GM19240 (cell line): ENCODE measurements around the gene TSPAN5.

Experiments used
- DNase-seq: peaks from one replicate; pipeline ENCODE4 v3.0.0; 2011; ENCODE audit warnings: low spot score; ENCODE audit not compliant: insufficient read length

The TSPAN5 gene

DNA sequence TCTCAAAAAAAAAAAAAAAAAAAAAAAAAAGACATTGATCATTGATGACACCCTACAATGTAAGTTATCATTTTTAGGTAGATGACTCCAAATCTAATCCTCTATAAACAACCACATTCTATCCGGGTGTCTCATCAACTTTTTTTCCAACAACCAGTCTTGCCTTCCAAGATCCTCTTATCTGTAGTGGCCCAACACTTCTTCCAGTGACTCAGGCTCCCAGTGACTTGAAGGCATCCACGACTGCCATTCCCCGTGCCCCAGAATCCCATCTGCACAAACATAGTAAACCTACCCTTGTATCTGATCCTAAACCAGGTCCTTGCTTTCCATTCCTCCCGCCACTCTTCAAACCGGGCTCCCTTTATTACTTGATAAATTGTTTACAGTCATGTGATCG lies 15.6 kb upstream of the TSPAN5 start:
- DNase-seq = no peak

DNA sequence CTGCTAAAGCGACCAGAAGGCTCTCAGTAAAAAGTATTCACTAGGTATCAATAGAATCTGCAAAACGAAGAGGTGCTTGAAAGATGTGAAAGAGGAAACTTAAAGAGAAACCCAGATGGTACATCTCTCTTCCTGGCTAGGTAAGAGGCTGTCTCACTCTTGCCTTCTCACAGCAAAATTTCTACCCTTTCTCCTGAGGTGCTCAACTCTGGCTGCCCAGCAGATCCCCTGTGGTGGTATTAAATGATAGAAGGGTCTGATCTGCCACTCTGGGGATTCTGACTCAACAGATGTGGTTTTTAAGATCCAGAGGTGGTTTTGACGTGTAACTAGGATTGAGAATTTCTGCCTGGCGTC lies 14.9 kb upstream of the TSPAN5 start:
- no peak for DNase-seq

DNA sequence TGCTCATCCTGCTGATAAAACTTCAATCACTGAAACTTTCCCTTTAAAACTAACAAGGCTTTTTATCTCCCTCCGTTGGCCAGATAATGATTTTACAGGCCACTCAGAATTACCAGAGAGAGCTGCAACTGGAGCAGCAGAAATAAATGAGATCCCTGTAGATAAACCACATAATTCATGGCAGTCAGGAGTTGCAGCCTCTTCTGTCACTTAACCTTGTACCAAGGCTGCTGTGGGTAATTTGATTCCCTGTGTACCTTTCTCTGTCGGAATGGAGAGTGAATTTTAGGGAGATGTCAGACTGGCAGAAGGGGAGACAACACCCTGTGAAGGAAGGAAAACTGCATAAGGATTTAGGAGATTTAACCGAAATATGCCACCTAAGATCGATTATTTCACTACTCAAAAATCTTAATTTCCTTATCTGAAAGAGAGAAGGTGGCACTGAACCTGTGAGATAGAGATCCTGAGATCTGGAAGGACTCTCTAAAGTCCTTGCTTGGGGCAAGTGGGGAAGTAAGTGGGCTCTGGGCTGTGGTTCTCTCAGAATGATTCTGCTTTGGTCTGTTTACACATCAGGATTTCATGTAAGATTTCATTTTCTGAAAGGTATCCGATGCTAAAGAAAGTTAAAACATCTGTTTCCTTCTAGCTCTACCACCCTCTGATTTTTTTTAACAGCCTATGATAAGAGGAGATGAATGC lies 14.3 kb upstream of the TSPAN5 start:
- DNase-seq = no peak

DNA sequence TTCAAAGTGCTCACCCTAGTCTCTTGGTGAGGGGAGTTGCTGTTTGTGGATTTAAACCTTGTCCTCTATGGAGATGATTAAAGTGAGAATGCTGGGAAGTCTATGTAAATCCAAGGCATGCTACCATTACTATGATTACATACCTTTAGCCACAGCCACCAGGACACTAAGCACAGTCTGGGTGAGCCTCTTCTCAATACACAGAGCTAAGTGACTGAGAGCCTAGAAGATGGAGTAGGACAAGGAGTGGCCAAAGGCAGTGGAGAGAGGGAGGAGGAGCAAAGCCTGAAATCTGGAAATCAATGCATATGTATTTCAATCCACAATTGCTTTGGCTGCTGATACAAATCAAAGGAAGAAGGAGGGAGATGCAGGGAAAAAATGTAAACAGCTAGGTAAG lies 12.7 kb upstream of the TSPAN5 start:
- no peak for DNase-seq

DNA sequence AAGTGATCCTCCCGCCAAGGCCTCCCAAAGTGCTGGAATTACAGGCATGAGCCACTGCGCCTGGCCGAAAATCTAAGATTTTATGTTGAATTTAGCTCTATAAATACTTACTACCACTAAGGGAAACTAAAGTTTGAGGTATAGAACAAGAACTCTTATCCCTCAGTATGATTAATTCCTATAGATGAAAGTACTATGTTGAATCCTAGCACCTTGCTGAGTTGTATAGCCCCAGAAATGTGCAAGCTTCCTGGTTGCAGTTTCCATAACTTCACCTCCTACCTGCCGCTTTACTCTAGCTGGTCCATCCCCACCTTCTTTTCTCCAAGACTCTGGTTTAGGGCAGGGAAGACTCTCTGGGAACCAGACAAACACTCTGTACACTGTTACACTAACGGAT lies 11.8 kb upstream of the TSPAN5 start:
- DNase-seq = no peak

DNA sequence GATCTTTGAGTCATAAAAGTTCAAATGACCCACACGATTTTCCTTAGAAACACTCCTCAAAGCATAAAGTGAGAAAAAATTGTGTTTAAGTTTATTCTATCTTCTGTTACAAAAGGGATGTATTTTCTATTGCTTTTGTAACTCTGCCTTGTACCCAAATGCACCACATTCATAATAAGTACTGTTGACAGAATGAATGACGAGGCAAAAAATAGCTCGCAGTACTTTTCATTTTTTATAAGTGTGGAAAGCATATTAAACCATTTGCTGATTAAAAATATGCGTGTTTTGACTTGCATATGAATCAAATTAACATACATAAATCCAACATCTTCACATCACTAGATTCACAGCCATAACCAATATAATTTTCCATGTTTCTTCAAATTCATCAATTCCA lies 11.2 kb upstream of the TSPAN5 start:
- no peak for DNase-seq

DNA sequence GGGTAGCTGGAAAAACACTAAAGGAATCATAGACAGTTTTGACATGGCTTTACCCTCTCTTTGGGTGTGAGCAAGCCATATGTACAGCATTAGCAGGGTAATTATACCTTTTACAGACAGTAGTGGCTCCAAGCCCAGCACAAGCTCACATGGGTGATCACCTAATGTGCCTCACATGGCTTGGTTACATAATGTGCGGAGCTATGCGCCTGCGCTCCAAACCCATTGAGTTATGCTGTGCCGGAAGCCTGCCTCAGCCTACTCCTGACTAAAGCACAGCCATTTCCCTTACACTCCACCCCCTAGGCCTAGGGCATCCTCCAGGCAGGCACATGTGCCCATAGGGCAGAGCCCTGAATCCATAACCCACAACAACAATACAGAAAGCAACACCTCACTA lies 6.5 kb upstream of the TSPAN5 start:
- DNase-seq = no peak

DNA sequence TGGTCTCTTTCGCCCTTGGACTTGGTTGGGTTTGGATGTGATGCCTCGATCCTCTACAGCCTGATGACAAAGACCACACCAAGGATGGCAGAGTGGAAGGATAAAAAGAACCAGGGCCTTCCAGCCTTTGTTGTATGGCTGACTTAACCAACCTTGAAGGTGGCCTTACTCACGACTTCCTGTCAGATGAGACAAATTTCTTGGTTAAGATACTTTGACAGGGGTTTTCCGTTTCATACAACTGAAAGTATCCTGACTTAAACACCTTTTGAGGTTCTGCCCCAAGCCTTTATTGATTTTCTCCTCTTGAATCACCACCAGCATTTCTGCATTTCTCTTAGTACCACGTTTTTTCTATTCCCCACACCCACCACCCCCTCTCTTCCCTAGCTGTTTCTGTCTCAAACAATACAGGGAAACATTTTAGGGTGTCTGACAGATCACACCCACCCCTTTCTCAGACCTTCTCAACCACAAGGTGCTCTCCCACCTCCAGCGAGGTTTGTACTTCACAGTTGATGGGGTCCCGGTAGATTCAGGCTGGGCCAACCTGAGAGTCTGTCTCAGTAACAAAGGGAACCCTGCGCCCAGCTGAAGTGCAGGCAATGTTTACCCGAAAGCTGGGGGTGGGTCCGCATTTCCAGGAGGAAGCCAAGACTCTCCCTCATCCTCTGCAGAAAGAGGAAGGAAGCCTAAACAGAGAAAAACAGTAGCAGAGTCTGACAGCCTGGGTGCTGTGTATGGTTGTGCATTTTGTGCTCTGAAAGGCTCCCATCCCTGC lies 5.0 kb upstream of the TSPAN5 start:
- DNase-seq = no peak

DNA sequence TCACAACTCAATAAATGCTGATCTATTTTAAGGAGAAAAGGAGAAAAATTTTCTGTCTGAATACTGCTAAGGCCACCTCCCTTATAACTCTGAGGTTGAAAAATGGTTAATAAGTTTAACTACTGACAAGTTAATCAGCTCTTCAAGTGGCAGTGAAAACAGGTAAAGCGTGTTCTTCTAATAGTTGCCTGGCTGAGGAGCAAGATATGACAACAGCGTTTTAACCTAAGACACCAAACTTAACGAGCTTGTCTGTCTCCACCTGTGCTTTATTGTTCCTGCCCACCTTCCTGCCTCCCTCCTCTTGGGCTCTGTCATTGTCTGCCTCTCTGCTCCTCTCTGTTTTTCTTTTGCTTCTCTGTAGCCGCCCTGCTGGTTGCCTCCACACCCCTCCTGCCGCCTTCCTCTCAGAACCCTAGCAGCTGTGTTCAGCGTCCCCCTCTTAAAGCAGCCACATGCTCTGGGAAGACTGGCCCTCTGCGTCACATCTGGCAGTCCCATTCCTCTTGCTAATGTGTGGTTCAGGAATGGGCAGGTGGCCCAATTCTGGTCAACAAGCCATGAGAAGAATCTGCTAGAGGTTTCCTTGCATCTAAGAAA lies 4.3 kb upstream of the TSPAN5 start:
- no peak for DNase-seq

DNA sequence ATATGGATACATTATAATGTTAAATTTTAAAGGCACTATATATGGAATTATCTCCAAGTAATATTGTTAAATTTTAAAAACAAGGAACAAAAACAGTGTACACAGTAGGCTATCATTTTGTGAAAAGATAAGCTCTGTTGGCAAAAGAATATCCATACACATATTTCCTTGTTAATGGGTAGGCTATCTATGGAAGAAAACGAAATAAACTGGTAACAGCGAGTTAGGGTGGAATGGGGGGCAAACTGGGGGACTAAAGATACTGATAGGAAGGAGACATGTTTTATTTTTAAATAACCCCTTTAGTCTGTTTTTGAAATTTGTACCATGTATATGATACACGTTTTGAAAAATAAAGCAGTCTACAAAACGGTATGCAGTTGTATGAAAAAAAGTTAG lies 3.6 kb upstream of the TSPAN5 start:
- DNase-seq = no peak

DNA sequence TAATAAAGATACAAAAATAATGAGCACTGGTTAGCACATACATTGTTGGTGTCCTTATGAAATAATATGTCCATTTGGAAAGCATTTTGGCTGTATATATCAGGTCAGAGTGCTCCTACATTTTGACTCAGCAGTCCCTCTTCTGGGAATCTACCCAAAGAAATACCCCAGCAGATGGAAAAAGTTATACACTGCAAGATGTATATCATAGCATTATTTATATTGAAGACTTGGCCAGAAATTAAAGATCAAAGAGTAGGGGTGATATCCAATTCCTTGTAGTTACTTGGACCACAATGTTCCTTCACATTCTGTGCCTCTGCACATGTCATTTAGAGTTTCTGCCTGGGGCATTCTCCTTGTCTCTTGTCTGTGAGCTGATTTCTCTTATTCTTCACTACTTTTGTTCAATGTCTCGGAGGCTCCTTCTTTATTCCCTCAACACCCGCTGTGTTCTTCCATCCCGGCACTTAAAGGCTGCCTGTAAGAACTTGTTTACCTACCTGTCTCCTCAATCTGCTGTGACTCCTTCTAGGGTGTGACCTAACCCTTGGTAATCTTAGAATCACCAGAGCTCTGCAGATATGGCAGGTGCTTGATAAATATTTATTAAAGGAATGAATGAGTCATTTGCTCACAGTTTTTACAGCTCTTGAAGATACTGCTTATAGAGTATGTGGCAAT lies 3.1 kb upstream of the TSPAN5 start:
- DNase-seq = no peak

DNA sequence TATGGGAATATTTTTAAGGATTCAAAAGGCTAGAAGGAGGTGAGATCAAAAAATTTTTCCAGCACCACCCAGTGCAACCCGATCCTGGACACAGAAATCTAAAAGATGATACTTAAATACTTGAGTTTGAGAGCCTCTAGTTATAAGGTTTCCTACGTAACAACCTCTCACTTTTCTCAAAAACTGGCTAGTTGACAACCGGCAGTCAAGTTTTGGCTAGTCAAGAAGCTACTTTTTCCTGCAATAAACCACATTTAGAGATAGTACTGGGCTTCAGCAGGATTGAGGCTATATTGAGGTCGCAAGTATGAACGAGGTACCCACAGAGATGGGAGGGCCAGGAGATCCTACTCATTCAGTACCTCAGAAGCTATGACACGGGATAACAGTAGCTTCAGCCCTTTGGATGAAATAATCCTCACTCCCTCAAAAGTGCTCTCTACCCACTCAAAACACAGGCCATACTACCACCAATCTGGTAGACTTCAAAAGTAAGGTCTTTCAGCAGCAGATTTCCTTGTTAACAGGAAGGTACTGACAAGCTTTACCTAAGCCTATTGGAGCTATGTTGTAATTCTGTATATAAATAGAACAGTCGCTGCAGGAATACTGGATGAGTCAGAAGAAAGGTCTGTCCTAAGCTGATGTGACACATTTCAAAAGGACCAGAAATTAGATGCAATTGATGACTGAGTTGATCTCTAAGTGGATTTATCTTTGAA lies 1.5 kb upstream of the TSPAN5 start:
- no peak for DNase-seq

DNA sequence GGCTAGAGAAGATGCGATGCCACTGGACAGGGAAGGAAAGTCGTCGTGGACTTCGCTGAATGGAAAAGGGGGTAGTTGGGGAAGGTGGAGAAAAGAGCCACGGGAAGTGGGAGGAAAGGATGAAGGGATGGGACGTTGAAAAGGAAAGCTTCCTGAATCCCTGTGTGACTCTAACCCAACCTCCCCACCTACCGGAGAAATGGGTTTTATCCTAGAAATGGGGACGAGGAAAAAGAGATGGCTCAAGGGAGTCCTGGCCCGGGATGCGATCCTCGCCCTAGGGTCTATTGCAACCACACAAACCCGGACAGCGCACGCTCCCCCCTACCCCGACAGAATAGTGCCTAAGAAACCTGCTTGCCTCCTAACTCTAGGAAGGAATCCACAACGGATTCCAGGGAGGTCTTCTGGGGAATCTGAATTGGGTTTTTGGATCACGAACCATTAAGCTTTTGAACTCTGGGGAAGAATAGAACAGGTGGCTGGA lies 738 bp upstream of the TSPAN5 start:
- DNase-seq = no peak

DNA sequence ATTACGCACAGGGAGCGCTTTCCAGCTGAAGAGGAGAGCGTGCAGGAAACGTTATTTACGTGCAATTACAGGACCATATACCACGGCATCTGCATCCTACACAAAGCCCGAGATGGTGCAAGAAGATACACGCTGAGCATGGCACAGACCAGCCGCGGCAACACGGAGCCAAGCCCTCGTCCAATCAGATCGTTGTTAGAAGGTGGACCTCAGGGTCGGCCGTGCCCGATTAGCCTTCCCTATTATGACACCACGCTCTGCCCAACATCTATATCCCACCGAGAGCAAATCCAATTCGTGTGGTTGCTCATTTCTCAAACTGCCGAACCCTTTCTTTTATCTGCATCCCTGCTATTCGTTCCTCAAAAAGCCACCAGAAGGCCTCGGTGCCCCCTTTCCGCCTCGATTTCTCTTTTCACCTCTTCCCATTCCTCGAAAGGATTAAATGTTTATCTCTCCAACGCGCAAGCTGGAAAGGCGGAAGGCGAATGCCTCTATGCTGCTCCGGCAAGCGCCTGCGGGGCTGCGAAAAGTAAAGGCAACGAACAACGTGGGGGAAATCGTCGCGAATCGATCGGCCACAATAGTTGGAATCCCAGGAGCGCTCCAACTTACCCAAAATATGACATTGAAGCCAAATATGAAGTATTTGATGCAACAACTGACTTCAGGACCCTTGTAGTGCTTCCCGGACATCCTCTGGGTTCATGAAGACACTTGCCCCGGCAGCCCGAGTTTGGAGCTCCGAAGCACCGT lies 702 bp downstream of the TSPAN5 start:
- no peak for DNase-seq

DNA sequence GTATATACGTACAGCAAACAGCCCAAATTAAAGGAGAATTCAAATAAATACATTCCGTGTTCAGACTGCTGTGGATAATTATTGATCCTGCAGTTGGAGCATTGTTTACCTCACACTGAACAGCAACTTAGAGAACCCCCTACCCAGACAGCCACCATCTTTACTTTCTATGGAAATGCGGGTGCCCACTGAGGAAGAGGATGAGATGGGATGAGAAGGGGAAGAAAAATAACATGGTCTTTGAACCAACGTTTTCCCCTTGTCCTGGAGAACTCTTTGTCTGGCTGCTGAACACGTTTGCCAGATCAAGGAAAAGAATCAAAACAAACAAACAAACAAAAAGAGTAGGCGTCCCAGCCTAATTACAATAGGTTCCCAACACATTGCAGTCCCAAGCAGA lies 1.5 kb downstream of the TSPAN5 start:
- DNase-seq = no peak

DNA sequence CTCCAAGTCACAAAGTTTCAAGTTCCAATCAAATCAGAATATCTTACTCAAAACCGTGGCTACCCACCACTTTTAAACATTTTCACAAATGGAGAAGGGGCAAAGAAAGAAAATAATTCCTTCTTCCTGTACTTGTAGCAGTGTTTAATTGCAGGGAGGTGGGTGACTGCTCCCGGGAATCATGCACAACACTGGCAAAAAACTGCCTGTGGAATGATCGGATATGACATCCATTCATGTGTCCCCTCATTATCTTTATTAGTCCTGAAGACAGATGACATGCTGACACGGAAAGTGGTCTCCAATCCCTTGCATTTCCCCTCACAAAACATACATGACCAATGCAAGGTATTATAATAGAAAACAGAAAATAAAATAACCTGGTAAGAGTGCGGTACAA lies 2.0 kb downstream of the TSPAN5 start:
- DNase-seq = no peak

DNA sequence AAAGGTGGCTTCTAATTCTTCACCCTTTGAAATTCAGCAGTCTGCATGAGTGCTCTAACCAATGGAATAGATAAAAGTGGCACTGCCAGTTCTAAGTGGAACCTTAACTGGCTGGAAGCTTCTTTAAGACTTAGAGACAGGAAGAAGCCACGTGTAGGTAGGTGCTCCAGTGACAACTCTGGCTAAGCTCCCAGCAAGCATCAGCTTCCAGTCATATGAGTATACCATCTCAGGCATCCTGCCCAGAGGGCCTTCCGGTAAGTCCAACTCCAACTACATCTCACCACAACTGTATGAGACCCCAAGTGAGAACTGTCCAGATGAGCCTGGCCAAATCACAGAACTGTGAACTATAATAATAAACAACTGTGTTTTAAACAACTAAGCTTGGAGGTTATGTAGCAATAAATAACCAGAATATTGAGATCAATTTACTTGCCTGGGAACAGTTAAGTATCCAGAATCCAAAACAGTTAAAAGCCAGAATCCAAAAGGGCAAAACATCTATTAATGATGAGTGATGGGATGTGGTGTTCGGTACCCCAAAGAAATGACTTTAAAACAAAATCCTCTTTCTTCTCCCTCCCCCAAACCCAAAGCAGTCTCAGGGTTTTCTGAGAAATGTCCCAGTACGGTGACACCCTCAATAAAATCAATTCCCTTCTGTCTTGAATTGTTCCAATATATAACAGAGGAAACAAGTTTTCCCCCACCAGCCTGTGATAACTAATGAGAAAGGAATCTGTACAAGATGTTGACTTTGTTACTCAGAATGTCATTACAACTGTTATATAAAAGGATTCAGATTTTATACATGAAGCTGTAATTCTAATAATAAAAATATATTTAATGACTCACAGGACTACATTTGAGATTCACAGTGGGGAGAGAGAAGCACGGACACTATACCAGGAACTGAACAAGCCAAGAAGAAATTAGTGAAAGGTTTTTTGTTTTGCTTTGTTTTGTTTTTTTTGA lies 4.2 kb downstream of the TSPAN5 start:
- DNase-seq = no peak

DNA sequence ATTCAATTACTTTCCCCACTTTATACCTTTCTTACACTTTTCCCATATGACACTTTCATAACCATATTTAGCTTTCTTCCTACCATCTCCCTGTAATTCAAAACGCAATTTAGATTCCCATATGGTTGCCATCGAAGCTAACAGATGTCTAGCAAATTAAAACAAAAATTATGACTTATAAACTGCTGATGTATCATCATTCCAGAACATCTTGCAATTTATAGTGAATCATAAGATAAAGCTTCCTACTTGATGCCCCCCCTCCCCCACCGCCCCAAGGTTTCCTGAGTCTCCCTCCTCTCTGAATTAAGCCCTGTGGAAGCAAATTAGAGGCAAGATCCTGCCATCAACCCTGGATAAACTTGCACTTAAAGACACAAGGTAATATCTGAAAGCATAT lies 5.4 kb downstream of the TSPAN5 start:
- no peak for DNase-seq

DNA sequence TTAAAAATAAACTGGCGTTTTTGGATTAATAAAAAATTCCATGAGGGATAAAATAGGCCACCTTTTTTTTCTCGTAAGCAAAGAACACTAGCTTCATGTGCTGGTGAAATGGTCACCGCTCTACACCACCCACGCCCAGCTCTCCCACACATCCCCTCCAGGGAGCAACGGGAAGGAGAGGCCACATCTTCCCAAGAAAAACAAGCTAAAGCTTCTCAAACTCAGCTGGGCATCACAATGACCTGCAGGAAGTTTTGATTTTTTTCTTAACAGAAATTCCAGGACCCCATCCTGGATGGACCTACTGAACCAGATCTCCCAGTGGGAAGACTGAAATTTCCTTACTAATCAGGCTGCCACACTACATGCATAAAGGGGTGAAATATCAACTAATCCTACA lies 9.8 kb downstream of the TSPAN5 start:
- no peak for DNase-seq

DNA sequence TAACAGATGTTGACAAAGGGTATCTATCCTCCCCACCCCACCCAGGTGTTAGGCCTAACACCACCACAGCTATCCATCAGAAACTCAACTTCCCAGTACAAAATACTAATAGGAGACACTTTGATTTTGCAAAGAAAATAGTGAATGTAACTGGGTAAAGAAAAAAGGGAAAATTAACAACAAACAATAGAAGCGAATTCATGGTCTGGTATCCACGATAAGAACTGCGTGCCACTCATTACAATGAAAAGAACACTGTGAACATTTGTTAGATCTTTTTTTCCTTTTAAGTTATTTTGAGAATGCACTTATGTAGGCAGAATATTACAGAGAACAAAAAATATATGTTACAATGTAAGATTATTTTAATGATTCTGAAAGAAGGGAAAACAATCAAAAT lies 12.0 kb downstream of the TSPAN5 start:
- no peak for DNase-seq
